HepG2 (cell line): ENCODE data around the gene EIF1. TPM values are rescaled to one million over a fixed set of nuclear protein-coding genes. Genes with fewer than 3 reads are reported as not detected.

Experiments
- AHR ChIP-seq: IDR thresholded peaks from 2 replicates; pipeline ENCODE4 v1.6.1; 2018; ENCODE audit warnings: missing genetic modification reagents, missing compliant biosample characterization
- ATF7-NPFF ChIP-seq: sonication (generic); formaldehyde crosslinking; IDR thresholded peaks from 2 replicates; pipeline ENCODE4 v1.8.1; 2023; ENCODE audit warnings: mild to moderate bottlenecking, low read depth, missing genetic modification reagents, moderate library complexity
- ELF1 ChIP-seq: sonication (generic); formaldehyde crosslinking; IDR thresholded peaks from 2 replicates; pipeline ENCODE4 v1.4.0; 2020; ENCODE audit warnings: missing genetic modification reagents
- FOXJ3 ChIP-seq: sonication (generic); formaldehyde crosslinking; IDR thresholded peaks from 2 replicates; pipeline ENCODE4 v1.4.0; 2020; ENCODE audit warnings: missing genetic modification reagents, mild to moderate bottlenecking, borderline replicate concordance
- GATA4 ChIP-seq: sonication (generic); IDR thresholded peaks from 2 replicates; pipeline ENCODE4 v1.6.1; 2016; ENCODE audit warnings: antibody characterized with exemption, low read depth, borderline replicate concordance
- HDAC2 ChIP-seq: sonication (generic); formaldehyde crosslinking; IDR thresholded peaks from 2 replicates; pipeline ENCODE4 v1.4.0; 2020; ENCODE audit warnings: missing genetic modification reagents
- MTA1 ChIP-seq: sonication (generic); formaldehyde crosslinking; IDR thresholded peaks from 2 replicates; pipeline ENCODE4 v1.4.0; 2020; ENCODE audit warnings: missing genetic modification reagents, mild to moderate bottlenecking, borderline replicate concordance
- NFE2L1 ChIP-seq: sonication (generic); formaldehyde crosslinking; IDR thresholded peaks from 2 replicates; pipeline ENCODE4 v1.4.0; 2020; ENCODE audit warnings: missing genetic modification reagents, mild to moderate bottlenecking, borderline replicate concordance
- NONO ChIP-seq, 2 experiments: fragments of 450-650 bp in 1 of 2; sonication (generic) in 1 of 2; formaldehyde crosslinking in 1 of 2; IDR thresholded peaks in 1 of 2; conservative IDR thresholded peaks in 1 of 2; 2 replicates each; pipeline versions ENCODE4 v1.6.1 to v1.8.0; 2017 to 2022; ENCODE audit warnings: mild to moderate bottlenecking in 1 of 2, missing genetic modification reagents in 1 of 2, moderate library complexity in 1 of 2
- RBM39 ChIP-seq: fragments of 200-400 bp; formaldehyde crosslinking; IDR thresholded peaks from one replicate; pipeline ENCODE4 v1.6.1; 2018; ENCODE audit warnings: antibody characterized with exemption, mild to moderate bottlenecking, low read depth, low read length; ENCODE audit not compliant: poor library complexity, severe bottlenecking
- RELA ChIP-seq: sonication (generic); formaldehyde crosslinking; IDR thresholded peaks from 2 replicates; pipeline ENCODE4 v1.4.0; 2020; ENCODE audit warnings: missing genetic modification reagents
- SAP130 ChIP-seq: IDR thresholded peaks from 2 replicates; pipeline ENCODE4 v1.6.1; 2016; ENCODE audit warnings: low read depth
- TSC22D2 ChIP-seq: sonication (generic); formaldehyde crosslinking; IDR thresholded peaks from 2 replicates; pipeline ENCODE4 v1.5.1; 2020; ENCODE audit warnings: missing genetic modification reagents, mild to moderate bottlenecking, borderline replicate concordance
- ZFYVE20 ChIP-seq: sonication (generic); formaldehyde crosslinking; IDR thresholded peaks from 2 replicates; pipeline ENCODE4 v1.8.0; 2023; ENCODE audit warnings: low read depth, mild to moderate bottlenecking, moderate library complexity, missing genetic modification reagents, borderline replicate concordance
- ZNF263 ChIP-seq: sonication (generic); formaldehyde crosslinking; IDR thresholded peaks from 2 replicates; pipeline ENCODE4 v1.4.0; 2020; ENCODE audit warnings: missing genetic modification reagents
- ZNF460 ChIP-seq: sonication (generic); formaldehyde crosslinking; IDR thresholded peaks from 2 replicates; pipeline ENCODE4 v1.5.1; 2020; ENCODE audit warnings: missing genetic modification reagents, mild to moderate bottlenecking, borderline replicate concordance
- ZNF772 ChIP-seq: sonication (generic); formaldehyde crosslinking; IDR thresholded peaks from 2 replicates; pipeline ENCODE4 v1.5.0; 2020; ENCODE audit warnings: mild to moderate bottlenecking, missing genetic modification reagents
- ZNF788 ChIP-seq: sonication (generic); formaldehyde crosslinking; IDR thresholded peaks from 2 replicates; pipeline ENCODE4 v1.5.0; 2020; ENCODE audit warnings: mild to moderate bottlenecking, missing genetic modification reagents, borderline replicate concordance
- ZSCAN12 ChIP-seq: sonication (generic); formaldehyde crosslinking; IDR thresholded peaks from 2 replicates; pipeline ENCODE4 v1.9.0; 2021; ENCODE audit warnings: mild to moderate bottlenecking, missing genetic modification reagents
- polyA plus RNA-seq, 8 experiments: library from polyadenylated mRNA; depleted of rRNA in 3 of 8; stranded (reverse) in 7 of 8; unstranded in 1 of 8; fragments of >200 nt; fragmentation: Illumina TruSeq in 4 of 8; extraction: Trizol in 4 of 8; gene quantifications; 2 replicates each; pipeline versions ENCODE4 v1.2.1 to v1.2.3, GENCODE V29; 2011 to 2016; ENCODE audit warnings: low read depth in 4 of 8, missing spikeins in 1 of 8, mixed read lengths in 1 of 8; ENCODE audit not compliant: insufficient read depth in 1 of 8
- total RNA-seq, 5 experiments: library from RNA; depleted of rRNA; stranded (reverse); fragments of >200 nt; fragmentation: Illumina TruSeq; extraction: Trizol; gene quantifications; 2 replicates each; pipeline ENCODE4 v1.2.3, GENCODE V29; 2016; ENCODE audit warnings: low read depth in 1 of 5
- TF ChIP-seq, protein P1 (sequence below): sonication (generic); formaldehyde crosslinking; IDR thresholded peaks from 2 replicates; pipeline ENCODE4 v1.5.0; 2020; ENCODE audit warnings: missing genetic modification reagents
- TF ChIP-seq, protein P2 (sequence below): sonication (generic); formaldehyde crosslinking; IDR thresholded peaks from 2 replicates; pipeline ENCODE4 v1.8.0; 2022; ENCODE audit warnings: mild to moderate bottlenecking, missing genetic modification reagents; ENCODE audit not compliant: insufficient replicate concordance
- TF ChIP-seq, protein P3 (sequence below): sonication (generic); formaldehyde crosslinking; IDR thresholded peaks from 2 replicates; pipeline ENCODE4 v1.8.0; 2022; ENCODE audit warnings: mild to moderate bottlenecking, missing genetic modification reagents, borderline replicate concordance
- TF ChIP-seq, protein P4 (sequence below): sonication (generic); formaldehyde crosslinking; IDR thresholded peaks from 2 replicates; pipeline ENCODE4 v1.4.0; 2020; ENCODE audit warnings: missing genetic modification reagents

The EIF1 gene
- total and polyA plus RNA-seq, 2 of the 13 experiments (the other 11 are each of a cell fraction or from before 2014, with no cell fraction given) = 147 to 517 TPM

DNA sequence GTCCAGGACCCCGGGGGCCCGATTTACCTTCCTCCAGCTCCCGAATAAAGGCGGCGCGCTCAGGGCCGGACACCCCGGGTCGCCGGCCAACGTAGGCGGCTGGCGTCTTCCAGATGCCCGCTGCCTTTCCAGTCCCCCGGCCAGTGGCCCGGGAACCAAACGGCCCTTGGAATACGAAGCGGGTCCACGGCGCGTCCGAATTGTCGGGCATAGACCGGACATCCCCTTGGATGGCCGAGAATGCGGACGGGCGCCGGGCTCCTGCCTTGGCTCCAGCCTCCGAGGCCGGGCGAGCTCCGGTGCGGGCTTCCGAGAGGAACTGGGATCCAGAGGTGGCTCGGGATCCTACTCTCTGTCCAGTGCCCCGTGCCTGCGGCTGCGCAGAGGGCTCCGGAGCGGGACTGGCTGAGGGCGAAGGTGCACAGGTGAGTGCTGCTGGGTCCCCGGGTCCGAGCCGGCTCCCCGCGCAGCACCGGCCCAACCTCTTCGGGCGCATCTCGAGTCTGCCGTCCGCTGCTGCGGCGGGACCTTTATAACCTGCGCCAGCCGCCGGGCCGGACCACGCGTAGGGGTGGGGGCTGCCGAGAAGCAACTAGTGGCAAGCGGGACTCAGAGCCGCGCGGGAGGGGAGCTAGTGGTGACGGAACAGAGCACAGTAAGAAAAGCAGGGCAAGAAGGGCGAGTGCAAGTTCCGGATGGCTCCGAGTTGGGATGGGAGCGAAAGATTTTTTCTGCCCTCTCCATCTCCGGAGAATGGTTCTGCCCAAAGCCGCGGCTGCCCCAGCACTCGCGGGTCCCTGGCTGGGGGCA, 45.7 kb downstream of the EIF1 start, which contains the start of gene HAP1 (continued):
- TF ChIP-seq ZNF460 (CRISPR knock-in tag) = no peak
- TF ChIP-seq MTA1 (CRISPR knock-in tag) = peak; percentile 11; the same call in 1 of the 2 replicates
- 0 out of 2 replicates have a peak, but pooled peaks have one; percentile 22 for TF ChIP-seq HDAC2 (CRISPR knock-in tag)
- TF ChIP-seq ZFYVE20 (CRISPR knock-in tag) = no peak
- TF ChIP-seq RBM39 = no peak
- peak; percentile 4; the same call in 1 of the 2 replicates for TF ChIP-seq ZNF263 (CRISPR knock-in tag)
- TF ChIP-seq NFE2L1 = no peak
- no peak for TF ChIP-seq GATA4
- TF ChIP-seq, protein P1, sequence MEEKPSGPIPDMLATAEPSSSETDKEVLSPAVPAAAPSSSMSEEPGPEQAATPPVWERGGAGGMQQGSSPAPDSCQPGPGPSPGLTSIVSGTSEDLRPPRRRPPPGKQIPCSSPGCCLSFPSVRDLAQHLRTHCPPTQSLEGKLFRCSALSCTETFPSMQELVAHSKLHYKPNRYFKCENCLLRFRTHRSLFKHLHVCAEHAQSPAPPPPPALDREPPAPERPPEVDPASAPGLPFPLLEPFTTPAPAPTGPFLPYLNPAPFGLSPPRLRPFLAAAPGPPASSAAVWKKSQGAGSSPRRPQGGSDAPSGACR (CRISPR knock-in tag) = 0 out of 2 replicates have a peak, but pooled peaks have one; percentile 19
- TF ChIP-seq SAP130 (CRISPR knock-in tag) = peak; percentile 39
- no peak for TF ChIP-seq FOXJ3
- TF ChIP-seq, protein P2, sequence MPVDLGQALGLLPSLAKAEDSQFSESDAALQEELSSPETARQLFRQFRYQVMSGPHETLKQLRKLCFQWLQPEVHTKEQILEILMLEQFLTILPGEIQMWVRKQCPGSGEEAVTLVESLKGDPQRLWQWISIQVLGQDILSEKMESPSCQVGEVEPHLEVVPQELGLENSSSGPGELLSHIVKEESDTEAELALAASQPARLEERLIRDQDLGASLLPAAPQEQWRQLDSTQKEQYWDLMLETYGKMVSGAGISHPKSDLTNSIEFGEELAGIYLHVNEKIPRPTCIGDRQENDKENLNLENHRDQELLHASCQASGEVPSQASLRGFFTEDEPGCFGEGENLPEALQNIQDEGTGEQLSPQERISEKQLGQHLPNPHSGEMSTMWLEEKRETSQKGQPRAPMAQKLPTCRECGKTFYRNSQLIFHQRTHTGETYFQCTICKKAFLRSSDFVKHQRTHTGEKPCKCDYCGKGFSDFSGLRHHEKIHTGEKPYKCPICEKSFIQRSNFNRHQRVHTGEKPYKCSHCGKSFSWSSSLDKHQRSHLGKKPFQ (CRISPR knock-in tag) = no peak
- no peak for TF ChIP-seq ATF7-NPFF
- TF ChIP-seq ZNF788 = no peak
- no peak for TF ChIP-seq ZSCAN12 (CRISPR knock-in tag)
- TF ChIP-seq TSC22D2 (CRISPR knock-in tag) = peak; percentile 89; the same call in 1 of the 2 replicates
- TF ChIP-seq ELF1 = no peak
- TF ChIP-seq, protein P3, sequence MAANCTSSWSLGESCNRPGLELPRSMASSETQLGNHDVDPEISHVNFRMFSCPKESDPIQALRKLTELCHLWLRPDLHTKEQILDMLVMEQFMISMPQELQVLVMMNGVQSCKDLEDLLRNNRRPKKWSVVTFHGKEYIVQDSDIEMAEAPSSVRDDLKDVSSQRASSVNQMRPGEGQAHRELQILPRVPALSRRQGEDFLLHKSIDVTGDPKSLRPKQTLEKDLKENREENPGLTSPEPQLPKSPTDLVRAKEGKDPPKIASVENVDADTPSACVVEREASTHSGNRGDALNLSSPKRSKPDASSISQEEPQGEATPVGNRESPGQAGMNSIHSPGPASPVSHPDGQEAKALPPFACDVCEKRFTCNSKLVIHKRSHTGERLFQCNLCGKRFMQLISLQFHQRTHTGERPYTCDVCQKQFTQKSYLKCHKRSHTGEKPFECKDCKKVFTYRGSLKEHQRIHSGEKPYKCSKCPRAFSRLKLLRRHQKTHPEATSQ (CRISPR knock-in tag) = 0 out of 2 replicates have a peak, but pooled peaks have one; percentile 1
- 0 out of 2 replicates have a peak, but pooled peaks have one; percentile 34 for TF ChIP-seq ZNF772
- no peak for TF ChIP-seq RELA (CRISPR knock-in tag)
- no peak for TF ChIP-seq NONO (IDR thresholded peaks at IDR 0.05)
- peak; percentile 69; the same call in 1 of the 2 replicates for TF ChIP-seq NONO (CRISPR knock-in tag; conservative IDR thresholded peaks at IDR 0.05)
- TF ChIP-seq AHR (CRISPR knock-in tag) = peak; percentile 85; the same call in 1 of the 2 replicates
- TF ChIP-seq, protein P4, sequence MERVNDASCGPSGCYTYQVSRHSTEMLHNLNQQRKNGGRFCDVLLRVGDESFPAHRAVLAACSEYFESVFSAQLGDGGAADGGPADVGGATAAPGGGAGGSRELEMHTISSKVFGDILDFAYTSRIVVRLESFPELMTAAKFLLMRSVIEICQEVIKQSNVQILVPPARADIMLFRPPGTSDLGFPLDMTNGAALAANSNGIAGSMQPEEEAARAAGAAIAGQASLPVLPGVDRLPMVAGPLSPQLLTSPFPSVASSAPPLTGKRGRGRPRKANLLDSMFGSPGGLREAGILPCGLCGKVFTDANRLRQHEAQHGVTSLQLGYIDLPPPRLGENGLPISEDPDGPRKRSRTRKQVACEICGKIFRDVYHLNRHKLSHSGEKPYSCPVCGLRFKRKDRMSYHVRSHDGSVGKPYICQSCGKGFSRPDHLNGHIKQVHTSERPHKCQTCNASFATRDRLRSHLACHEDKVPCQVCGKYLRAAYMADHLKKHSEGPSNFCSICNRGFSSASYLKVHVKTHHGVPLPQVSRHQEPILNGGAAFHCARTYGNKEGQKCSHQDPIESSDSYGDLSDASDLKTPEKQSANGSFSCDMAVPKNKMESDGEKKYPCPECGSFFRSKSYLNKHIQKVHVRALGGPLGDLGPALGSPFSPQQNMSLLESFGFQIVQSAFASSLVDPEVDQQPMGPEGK (CRISPR knock-in tag) = peak; percentile 80; the same call in 1 of the 2 replicates
